Hepatocyte (in vitro differentiated cells): Measurements from ENCODE around the gene KRT6B. TPM values are rescaled to one million over a fixed set of nuclear protein-coding genes. Genes with fewer than 3 reads are reported as not detected.

ENCODE experiments used
- DNase-seq: peaks from one replicate; pipeline ENCODE4 v3.0.0-alpha.2; 2016; ENCODE audit warnings: low spot score
- H2AFZ ChIP-seq: fragments of 200-600 bp; sonication (generic); 2 replicates; pipeline ENCODE4 v1.6.0; 2016; ENCODE audit warnings: antibody characterized with exemption, mild to moderate bottlenecking
- H3K27ac ChIP-seq: fragments of 200-600 bp; sonication (generic); 2 replicates; pipeline ENCODE4 v1.5.1; 2016; ENCODE audit warnings: mild to moderate bottlenecking
- H3K27me3 ChIP-seq: fragments of 200-600 bp; sonication (generic); 2 replicates; pipeline ENCODE4 v1.6.1; 2016
- H3K36me3 ChIP-seq: fragments of 200-600 bp; sonication (generic); replicated peaks from 2 replicates; pipeline ENCODE4 v1.5.1; 2016; ENCODE audit warnings: low read depth; ENCODE audit not compliant: insufficient read depth
- H3K4me1 ChIP-seq: fragments of 200-600 bp; sonication (generic); 2 replicates; pipeline ENCODE4 v1.5.1; 2016; ENCODE audit warnings: mild to moderate bottlenecking, moderate library complexity; ENCODE audit not compliant: insufficient read depth
- H3K4me2 ChIP-seq: fragments of 200-600 bp; sonication (generic); 2 replicates; pipeline ENCODE4 v1.6.0; 2016
- H3K4me3 ChIP-seq: fragments of 200-600 bp; sonication (generic); 2 replicates; pipeline ENCODE4 v1.5.1; 2016; ENCODE audit warnings: mild to moderate bottlenecking
- H3K79me2 ChIP-seq: fragments of 200-600 bp; sonication (generic); 2 replicates; pipeline ENCODE4 v1.6.0; 2017; ENCODE audit warnings: mild to moderate bottlenecking
- H3K9me2 ChIP-seq: fragments of 200-600 bp; sonication (generic); replicated peaks from 2 replicates; pipeline ENCODE4 v1.6.0; 2017; ENCODE audit warnings: mild to moderate bottlenecking; ENCODE audit not compliant: insufficient read depth
- H3K9me3 ChIP-seq: fragments of 200-600 bp; sonication (generic); 2 replicates; pipeline ENCODE4 v1.5.1; 2016; ENCODE audit warnings: low read depth, mild to moderate bottlenecking
- H4K20me1 ChIP-seq: fragments of 200-600 bp; sonication (generic); 2 replicates; pipeline ENCODE4 v1.6.0; 2016; ENCODE audit warnings: mild to moderate bottlenecking; ENCODE audit not compliant: insufficient read depth, poor library complexity, severe bottlenecking
- CTCF ChIP-seq: fragments of 200-600 bp; sonication (generic); IDR thresholded peaks from 2 replicates; pipeline ENCODE4 v1.5.1; 2016; ENCODE audit warnings: antibody characterized with exemption, mild to moderate bottlenecking; ENCODE audit not compliant: poor library complexity
- EZH2 ChIP-seq: fragments of 200-600 bp; sonication (generic); IDR thresholded peaks from 2 replicates; pipeline ENCODE4 v1.6.1; 2016; ENCODE audit warnings: antibody characterized with exemption, mild to moderate bottlenecking, borderline replicate concordance
- EZH2phosphoT487 ChIP-seq: fragments of 200-600 bp; sonication (generic); IDR thresholded peaks from one replicate; pipeline ENCODE4 v1.6.1; 2018; ENCODE audit warnings: antibody characterized with exemption, mild to moderate bottlenecking, low read depth, moderate library complexity; ENCODE audit not compliant: unreplicated experiment, severe bottlenecking
- WGBS: methylation state at CpG from one replicate; pipeline ENCODE4 v1.1.6; 2016; ENCODE audit warnings: low lambda C conversion rate; ENCODE audit errors: missing lambda C conversion rate; 5-methylcytosine and 5-hydroxymethylcytosine counted together
- polyA plus RNA-seq: library from polyadenylated mRNA; unstranded; fragments of >200 nt; fragmentation: Nextera tagmentation; extraction: Ambion mirVana; gene quantifications from 2 replicates; pipeline ENCODE4 v1.2.1, GENCODE V29; 2016
- total RNA-seq: library from RNA; depleted of rRNA; stranded (reverse); fragments of >200 nt; gene quantifications from 2 replicates; pipeline ENCODE4 v1.2.3, GENCODE V29; 2014

KRT6B gene
- total and polyA plus RNA-seq, 2 experiments from 2014 or later, result 0.42 TPM; not detected in 1

GRCh38 chr12:52498946-52499345 is 47.0 kb upstream of the KRT6B start:
- H3K9me3 ChIP-seq, result no peaks in the 10 kb centered on the region
- no peak for TF ChIP-seq EZH2
- no peaks in the 10 kb centered on the region for H3K9me2 ChIP-seq
- 81% methylated on average over 1 of the region's 1 CpG for WGBS
- no peaks in the 10 kb centered on the region for H3K36me3 ChIP-seq
- H3K79me2 ChIP-seq, result no peaks in the 10 kb centered on the region
- no peak overlapping the region for H2AFZ ChIP-seq
- no peak overlapping the region for H3K4me2 ChIP-seq
- no peak for DNase-seq
- H3K27ac ChIP-seq, result no peak overlapping the region
- H3K27me3 ChIP-seq, result no peaks in the 10 kb centered on the region
- H4K20me1 ChIP-seq, result no peaks in the 10 kb centered on the region
- H3K4me3 ChIP-seq, result no peak overlapping the region
- peaks cover 15% of the 10 kb centered on the region for H3K4me1 ChIP-seq

- Histone ChIP-seq H3K27me3 (no peaks in the 10 kb centered on the region), H3K79me2 (no peaks in the 10 kb centered on the region), H3K9me3 (no peaks in the 10 kb centered on the region), H2AFZ (no peak overlapping the region), H3K4me2 (no peak overlapping the region), H3K4me3 (no peak overlapping the region), H3K9me2 (no peaks in the 10 kb centered on the region), H4K20me1 (no peaks in the 10 kb centered on the region), H3K27ac (no peak overlapping the region), H3K36me3 (no peaks in the 10 kb centered on the region), H3K4me1 (peaks cover 15% of the 10 kb centered on the region)
- 91% methylated on average over 7 of the region's 7 CpGs for WGBS
- TF ChIP-seq EZH2phosphoT487 (no peak), EZH2 (no peak), CTCF (no peak)
- no peak for DNase-seq
Observed at GRCh38 chr12:52497975-52498374, 46.0 kb upstream of the KRT6B start.

GRCh38 chr12:52496590-52497071 is 44.7 kb upstream of the KRT6B start:
- Histone ChIP-seq H3K9me2 (no peaks in the 10 kb centered on the region), H4K20me1 (no peaks in the 10 kb centered on the region), H3K9me3 (no peaks in the 10 kb centered on the region), H3K4me1 (peaks cover 15% of the 10 kb centered on the region), H3K4me3 (no peak overlapping the region), H3K36me3 (no peaks in the 10 kb centered on the region), H3K4me2 (no peak overlapping the region), H3K27ac (peak overlapping the region; percentile 60), H3K27me3 (no peaks in the 10 kb centered on the region), H3K79me2 (no peaks in the 10 kb centered on the region), H2AFZ (no peak overlapping the region)
- WGBS, result 65% methylated on average over 4 of the region's 4 CpGs
- no peak for DNase-seq
- TF ChIP-seq CTCF, result no peak
- TF ChIP-seq EZH2, result no peak
- no peak for TF ChIP-seq EZH2phosphoT487

GRCh38 chr12:52496054-52496453 is 44.1 kb upstream of the KRT6B start:
- no peaks in the 10 kb centered on the region for H3K9me2 ChIP-seq
- H2AFZ ChIP-seq, result no peak overlapping the region
- H3K27me3 ChIP-seq, result no peaks in the 10 kb centered on the region
- TF ChIP-seq EZH2 (no peak), EZH2phosphoT487 (no peak), CTCF (no peak)
- WGBS, result 82% methylated on average over 2 of the region's 2 CpGs
- H3K79me2 ChIP-seq, result no peaks in the 10 kb centered on the region
- H3K4me3 ChIP-seq, result no peak overlapping the region
- H3K36me3 ChIP-seq, result no peaks in the 10 kb centered on the region
- H4K20me1 ChIP-seq, result no peaks in the 10 kb centered on the region
- H3K4me1 ChIP-seq, result peaks cover 15% of the 10 kb centered on the region
- H3K9me3 ChIP-seq, result no peaks in the 10 kb centered on the region
- peak overlapping the region; percentile 60 for H3K27ac ChIP-seq
- no peak overlapping the region for H3K4me2 ChIP-seq
- no peak for DNase-seq
